Non-pigmented ciliary epithelial cell (primary cell): ENCODE measurements around the gene DNAL4.

ENCODE experiments used
- DNase-seq: peaks from one replicate; pipeline ENCODE4 v3.0.0-alpha.2; 2010; ENCODE audit warnings: low read depth

The DNAL4 gene

GRCh38 chr22:38756711-38757463 is 37.1 kb downstream of the DNAL4 start:
- no peak for DNase-seq

- no peak for DNase-seq
Observed at GRCh38 chr22:38755911-38756532, 37.9 kb downstream of the DNAL4 start, which contains the start of gene SUN2. TSS of gene SUN2 (minus strand) at chr22:38755998. CDS start at chr22:38752628, 3,370 bp downstream.

GRCh38 chr22:38755155-38755910 is 38.6 kb downstream of the DNAL4 start:
- DNase-seq, result no peak

GRCh38 chr22:38754751-38755154 is 39.2 kb downstream of the DNAL4 start:
- DNase-seq, result no peak

- no peak for DNase-seq
Observed at GRCh38 chr22:38753948-38754750, 39.8 kb downstream of the DNAL4 start.

GRCh38 chr22:38751422-38752346 is 42.3 kb downstream of the DNAL4 start:
- no peak for DNase-seq

- DNase-seq, result no peak
Observed at GRCh38 chr22:38751066-38751421, 42.9 kb downstream of the DNAL4 start.

GRCh38 chr22:38750638-38751037 is 43.3 kb downstream of the DNAL4 start:
- DNase-seq, result no peak

GRCh38 chr22:38750104-38750503 is 43.8 kb downstream of the DNAL4 start:
- DNase-seq, result no peak

GRCh38 chr22:38748487-38749136 is 45.3 kb downstream of the DNAL4 start:
- DNase-seq, result no peak

- no peak for DNase-seq
Observed at GRCh38 chr22:38745676-38746460, 48.1 kb downstream of the DNAL4 start.

GRCh38 chr22:38744981-38745380 is 49.0 kb downstream of the DNAL4 start:
- DNase-seq, result no peak

- DNase-seq, result no peak
Observed at GRCh38 chr22:38742176-38742942, 51.6 kb downstream of the DNAL4 start.

- no peak for DNase-seq
Observed at GRCh38 chr22:38741576-38741975, 52.4 kb downstream of the DNAL4 start.

GRCh38 chr22:38741166-38741565 is 52.8 kb downstream of the DNAL4 start:
- DNase-seq, result no peak

- no peak for DNase-seq
Observed at GRCh38 chr22:38740754-38741153, 53.2 kb downstream of the DNAL4 start.

- DNase-seq, result no peak
Observed at GRCh38 chr22:38740116-38740723, 53.7 kb downstream of the DNAL4 start.

GRCh38 chr22:38739300-38740055 is 54.5 kb downstream of the DNAL4 start:
- no peak for DNase-seq
